Measurements from ENCODE around the gene SEMA6D.

DNA sequence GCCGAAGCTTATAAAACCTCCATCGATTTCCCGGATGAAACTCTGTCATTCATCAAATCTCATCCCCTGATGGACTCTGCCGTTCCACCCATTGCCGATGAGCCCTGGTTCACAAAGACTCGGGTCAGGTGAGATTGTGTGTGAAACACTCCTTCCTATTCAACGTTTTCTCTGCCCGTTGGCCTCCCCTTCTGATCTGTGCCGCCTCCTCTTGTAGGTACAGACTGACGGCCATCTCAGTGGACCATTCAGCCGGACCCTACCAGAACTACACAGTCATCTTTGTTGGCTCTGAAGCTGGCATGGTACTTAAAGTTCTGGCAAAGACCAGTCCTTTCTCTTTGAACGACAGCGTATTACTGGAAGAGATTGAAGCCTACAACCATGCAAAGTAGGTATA, 47.4 kb downstream of the SEMA6D start:
- no peak for TF ChIP-seq GABPA (IDR thresholded peaks at IDR 0.05; ENCODE audit: low read depth)
- TF ChIP-seq, protein P1, sequence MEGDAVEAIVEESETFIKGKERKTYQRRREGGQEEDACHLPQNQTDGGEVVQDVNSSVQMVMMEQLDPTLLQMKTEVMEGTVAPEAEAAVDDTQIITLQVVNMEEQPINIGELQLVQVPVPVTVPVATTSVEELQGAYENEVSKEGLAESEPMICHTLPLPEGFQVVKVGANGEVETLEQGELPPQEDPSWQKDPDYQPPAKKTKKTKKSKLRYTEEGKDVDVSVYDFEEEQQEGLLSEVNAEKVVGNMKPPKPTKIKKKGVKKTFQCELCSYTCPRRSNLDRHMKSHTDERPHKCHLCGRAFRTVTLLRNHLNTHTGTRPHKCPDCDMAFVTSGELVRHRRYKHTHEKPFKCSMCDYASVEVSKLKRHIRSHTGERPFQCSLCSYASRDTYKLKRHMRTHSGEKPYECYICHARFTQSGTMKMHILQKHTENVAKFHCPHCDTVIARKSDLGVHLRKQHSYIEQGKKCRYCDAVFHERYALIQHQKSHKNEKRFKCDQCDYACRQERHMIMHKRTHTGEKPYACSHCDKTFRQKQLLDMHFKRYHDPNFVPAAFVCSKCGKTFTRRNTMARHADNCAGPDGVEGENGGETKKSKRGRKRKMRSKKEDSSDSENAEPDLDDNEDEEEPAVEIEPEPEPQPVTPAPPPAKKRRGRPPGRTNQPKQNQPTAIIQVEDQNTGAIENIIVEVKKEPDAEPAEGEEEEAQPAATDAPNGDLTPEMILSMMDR (IDR thresholded peaks at IDR 0.05), result no peak
- TF ChIP-seq EP300 (IDR thresholded peaks at IDR 0.05; ENCODE audit: borderline replicate concordance in 1 of 2, low read depth in 1 of 2, low read length in 1 of 2), result no peak
- no peak for TF ChIP-seq POLR2AphosphoS5 (IDR thresholded peaks at IDR 0.05; ENCODE audit: low read depth, low read length)
- TF ChIP-seq SMC3 (IDR thresholded peaks at IDR 0.05; ENCODE audit: low read depth, low read length), result no peak
- TF ChIP-seq, protein P2, sequence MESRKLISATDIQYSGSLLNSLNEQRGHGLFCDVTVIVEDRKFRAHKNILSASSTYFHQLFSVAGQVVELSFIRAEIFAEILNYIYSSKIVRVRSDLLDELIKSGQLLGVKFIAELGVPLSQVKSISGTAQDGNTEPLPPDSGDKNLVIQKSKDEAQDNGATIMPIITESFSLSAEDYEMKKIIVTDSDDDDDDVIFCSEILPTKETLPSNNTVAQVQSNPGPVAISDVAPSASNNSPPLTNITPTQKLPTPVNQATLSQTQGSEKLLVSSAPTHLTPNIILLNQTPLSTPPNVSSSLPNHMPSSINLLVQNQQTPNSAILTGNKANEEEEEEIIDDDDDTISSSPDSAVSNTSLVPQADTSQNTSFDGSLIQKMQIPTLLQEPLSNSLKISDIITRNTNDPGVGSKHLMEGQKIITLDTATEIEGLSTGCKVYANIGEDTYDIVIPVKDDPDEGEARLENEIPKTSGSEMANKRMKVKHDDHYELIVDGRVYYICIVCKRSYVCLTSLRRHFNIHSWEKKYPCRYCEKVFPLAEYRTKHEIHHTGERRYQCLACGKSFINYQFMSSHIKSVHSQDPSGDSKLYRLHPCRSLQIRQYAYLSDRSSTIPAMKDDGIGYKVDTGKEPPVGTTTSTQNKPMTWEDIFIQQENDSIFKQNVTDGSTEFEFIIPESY (IDR thresholded peaks at IDR 0.05; ENCODE audit: borderline replicate concordance, low read depth), result no peak
- TF ChIP-seq EZH2phosphoT487 (IDR thresholded peaks at IDR 0.05; ENCODE audit: borderline replicate concordance, low read depth), result no peak
- no peak for TF ChIP-seq NRF1 (IDR thresholded peaks at IDR 0.05; ENCODE audit: low read depth, low read length)
- TF ChIP-seq, protein P3, sequence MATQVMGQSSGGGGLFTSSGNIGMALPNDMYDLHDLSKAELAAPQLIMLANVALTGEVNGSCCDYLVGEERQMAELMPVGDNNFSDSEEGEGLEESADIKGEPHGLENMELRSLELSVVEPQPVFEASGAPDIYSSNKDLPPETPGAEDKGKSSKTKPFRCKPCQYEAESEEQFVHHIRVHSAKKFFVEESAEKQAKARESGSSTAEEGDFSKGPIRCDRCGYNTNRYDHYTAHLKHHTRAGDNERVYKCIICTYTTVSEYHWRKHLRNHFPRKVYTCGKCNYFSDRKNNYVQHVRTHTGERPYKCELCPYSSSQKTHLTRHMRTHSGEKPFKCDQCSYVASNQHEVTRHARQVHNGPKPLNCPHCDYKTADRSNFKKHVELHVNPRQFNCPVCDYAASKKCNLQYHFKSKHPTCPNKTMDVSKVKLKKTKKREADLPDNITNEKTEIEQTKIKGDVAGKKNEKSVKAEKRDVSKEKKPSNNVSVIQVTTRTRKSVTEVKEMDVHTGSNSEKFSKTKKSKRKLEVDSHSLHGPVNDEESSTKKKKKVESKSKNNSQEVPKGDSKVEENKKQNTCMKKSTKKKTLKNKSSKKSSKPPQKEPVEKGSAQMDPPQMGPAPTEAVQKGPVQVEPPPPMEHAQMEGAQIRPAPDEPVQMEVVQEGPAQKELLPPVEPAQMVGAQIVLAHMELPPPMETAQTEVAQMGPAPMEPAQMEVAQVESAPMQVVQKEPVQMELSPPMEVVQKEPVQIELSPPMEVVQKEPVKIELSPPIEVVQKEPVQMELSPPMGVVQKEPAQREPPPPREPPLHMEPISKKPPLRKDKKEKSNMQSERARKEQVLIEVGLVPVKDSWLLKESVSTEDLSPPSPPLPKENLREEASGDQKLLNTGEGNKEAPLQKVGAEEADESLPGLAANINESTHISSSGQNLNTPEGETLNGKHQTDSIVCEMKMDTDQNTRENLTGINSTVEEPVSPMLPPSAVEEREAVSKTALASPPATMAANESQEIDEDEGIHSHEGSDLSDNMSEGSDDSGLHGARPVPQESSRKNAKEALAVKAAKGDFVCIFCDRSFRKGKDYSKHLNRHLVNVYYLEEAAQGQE (IDR thresholded peaks at IDR 0.05; ENCODE audit: low read depth, low read length), result no peak

All from SK-N-SH (cell line).